HFFc6 (cell line): ENCODE results near the gene CALY. TPM values are rescaled to one million over a fixed set of nuclear protein-coding genes. Genes with fewer than 3 reads are reported as not detected.

Experiments
- DNase-seq: peaks from one replicate; pipeline ENCODE4 v3.0.0-alpha.2; 2018
- H3K27ac Mint-ChIP-seq: 2 replicates; pipeline ENCODE4 v1.8.0; 2020; ENCODE audit warnings: mild to moderate bottlenecking, mixed read lengths
- H3K27me3 Mint-ChIP-seq: 2 replicates; pipeline ENCODE4 v1.8.0; 2021; ENCODE audit warnings: mild to moderate bottlenecking, moderate library complexity, mixed read lengths; ENCODE audit not compliant: insufficient read depth
- H3K36me3 Mint-ChIP-seq: 2 replicates; pipeline ENCODE4 v1.8.0; 2021; ENCODE audit warnings: low read depth, mixed read lengths
- H3K4me1 Mint-ChIP-seq: 2 replicates; pipeline ENCODE4 v1.8.0; 2020; ENCODE audit warnings: low read depth, mixed read lengths
- H3K4me3 Mint-ChIP-seq: 2 replicates; pipeline ENCODE4 v1.8.0; 2020; ENCODE audit warnings: mild to moderate bottlenecking, moderate library complexity, mixed read lengths
- H3K9me3 Mint-ChIP-seq: 2 replicates; pipeline ENCODE4 v1.8.0; 2020; ENCODE audit warnings: mild to moderate bottlenecking, mixed read lengths
- CTCF ChIP-seq: fragments of 200-600 bp; sonication (generic); IDR thresholded peaks from 2 replicates; pipeline ENCODE4 v1.5.0; 2021; ENCODE audit warnings: antibody characterized with exemption, mild to moderate bottlenecking
- total RNA-seq, 6 experiments: library from RNA; stranded (reverse); fragmentation: NEBNext Ultra II Directional; extraction: Animal tissue kit (Norgen Biotek cat#: 25700); gene quantifications; 2 replicates in 1 of 6; 3 replicates in 5 of 6; pipeline ENCODE4 v1.2.3, GENCODE V29; 2021

The CALY gene
- total RNA-seq, 6 experiments from 2014 or later, result 0.31 TPM; not detected in 5

- Mint-ChIP-seq H3K27me3 (peaks cover 2% of the 10 kb centered on the region), H3K4me3 (no peak overlapping the region), H3K4me1 (peaks cover 6% of the 10 kb centered on the region), H3K27ac (no peak overlapping the region), H3K9me3 (no peaks in the 10 kb centered on the region), H3K36me3 (peaks cover 40% of the 10 kb centered on the region)
- no peak for TF ChIP-seq CTCF
- no peak for DNase-seq
Measured at GRCh38 chr10:133287832-133288500, 48.7 kb downstream of the CALY start.

GRCh38 chr10:133286366-133286765 is 50.3 kb downstream of the CALY start:
- no peak for TF ChIP-seq CTCF
- H3K4me3 Mint-ChIP-seq, result no peak overlapping the region; the same call in 1 of the 2 replicates
- H3K36me3 Mint-ChIP-seq, result peaks cover 44% of the 10 kb centered on the region
- H3K4me1 Mint-ChIP-seq, result no peaks in the 10 kb centered on the region
- no peak for DNase-seq
- H3K27ac Mint-ChIP-seq, result no peak overlapping the region
- peaks cover 2% of the 10 kb centered on the region for H3K27me3 Mint-ChIP-seq
- no peaks in the 10 kb centered on the region for H3K9me3 Mint-ChIP-seq

GRCh38 chr10:133285217-133285616 is 51.5 kb downstream of the CALY start:
- peaks cover 39% of the 10 kb centered on the region for H3K36me3 Mint-ChIP-seq
- TF ChIP-seq CTCF, result no peak
- peaks cover 2% of the 10 kb centered on the region for H3K27me3 Mint-ChIP-seq
- no peak overlapping the region for H3K4me3 Mint-ChIP-seq
- H3K9me3 Mint-ChIP-seq, result no peaks in the 10 kb centered on the region
- DNase-seq, result no peak
- H3K27ac Mint-ChIP-seq, result no peak overlapping the region
- no peaks in the 10 kb centered on the region for H3K4me1 Mint-ChIP-seq

- Mint-ChIP-seq H3K4me3 (no peak overlapping the region), H3K36me3 (peaks cover 35% of the 10 kb centered on the region), H3K9me3 (no peaks in the 10 kb centered on the region), H3K4me1 (peaks cover under 1% of the 10 kb centered on the region; the same call in 1 of the 2 replicates), H3K27ac (no peak overlapping the region), H3K27me3 (peaks cover 2% of the 10 kb centered on the region)
- no peak for DNase-seq
- no peak for TF ChIP-seq CTCF
Measured at GRCh38 chr10:133283931-133284330, 52.8 kb downstream of the CALY start.

- Mint-ChIP-seq H3K9me3 (no peaks in the 10 kb centered on the region), H3K27me3 (peaks cover 2% of the 10 kb centered on the region; the same call in 1 of the 2 replicates), H3K27ac (no peak overlapping the region), H3K36me3 (peaks cover 31% of the 10 kb centered on the region), H3K4me3 (no peak overlapping the region), H3K4me1 (peaks cover 10% of the 10 kb centered on the region)
- TF ChIP-seq CTCF, result no peak
- DNase-seq, result no peak
Measured at GRCh38 chr10:133282846-133283390, 53.8 kb downstream of the CALY start.
